ENCODE results near the gene GOLGA6L25. TPM values are rescaled to one million over a fixed set of nuclear protein-coding genes. Genes with fewer than 3 reads are reported as not detected.
"Not testable (repeated sequence)": the region's sequence is repeated elsewhere in the genome, so short reads cannot be mapped to it uniquely, and the experiment has no call there.

GOLGA6L25 gene, protein sequence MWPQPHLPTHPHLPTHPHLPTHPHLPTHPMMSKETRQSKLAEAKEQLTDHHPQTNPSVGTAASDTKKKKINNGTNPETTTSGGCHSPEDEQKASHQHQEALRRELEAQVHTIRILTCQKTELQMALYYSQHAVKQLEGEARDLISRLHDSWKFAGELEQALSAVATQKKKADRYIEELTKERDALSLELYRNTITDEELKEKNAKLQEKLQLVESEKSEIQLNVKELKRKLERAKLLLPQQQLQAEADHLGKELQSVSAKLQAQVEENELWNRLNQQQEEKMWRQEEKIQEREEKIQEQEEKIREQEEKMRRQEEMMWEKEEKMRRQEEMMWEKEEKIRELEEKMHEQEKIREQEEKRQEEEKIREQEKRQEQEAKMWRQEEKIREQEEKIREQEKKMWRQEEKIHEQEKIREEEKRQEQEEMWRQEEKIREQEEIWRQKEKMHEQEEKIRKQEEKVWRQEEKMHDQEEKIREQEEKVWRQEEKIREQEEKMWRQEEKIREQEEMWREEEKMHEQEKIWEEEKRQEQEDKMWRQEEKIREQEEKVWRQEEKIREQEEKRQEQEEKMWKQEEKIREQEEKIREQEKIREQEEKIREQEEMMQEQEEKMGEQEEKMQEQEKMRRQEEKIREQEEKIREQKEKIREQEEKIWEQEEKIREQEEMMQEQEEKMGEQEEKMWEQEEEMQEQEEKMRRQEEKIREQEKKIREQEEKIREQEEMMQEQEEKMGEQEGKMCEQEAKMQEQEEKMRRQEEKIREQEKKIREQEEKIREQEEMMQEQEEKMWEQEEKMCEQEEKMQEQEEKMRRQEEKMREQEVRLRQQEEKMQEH
- total RNA-seq (2021; fragmentation: NEBNext Ultra II Directional; extraction: Animal tissue kit (Norgen Biotek cat#: 25700)), result not detected
- long read RNA-seq, result 0 reads

GRCh38 chr15:28553268-28553667, at the start of gene GOLGA6L25:
Gene GOLGA6L25, plus strand, starts transcription at chr15:28553568. Its CDS starts 61 bp downstream, at chr15:28553629.
- H3K4me1 Mint-ChIP-seq (ENCODE audit: low read depth); H3K36me3 Mint-ChIP-seq (ENCODE audit: low read depth); DNase-seq; H3K4me3 Mint-ChIP-seq; H3K27ac Mint-ChIP-seq; H3K9me3 Mint-ChIP-seq; H3K27me3 Mint-ChIP-seq (ENCODE audit: insufficient read depth): not testable (repeated sequence)

GRCh38 chr15:28508217-28508889, 45.0 kb upstream of the GOLGA6L25 start:
- not testable (repeated sequence) for H3K27ac Mint-ChIP-seq; DNase-seq; H3K27me3 Mint-ChIP-seq (ENCODE audit: insufficient read depth); H3K4me1 Mint-ChIP-seq (ENCODE audit: low read depth); H3K9me3 Mint-ChIP-seq; H3K4me3 Mint-ChIP-seq; H3K36me3 Mint-ChIP-seq (ENCODE audit: low read depth)

- not testable (repeated sequence) for H3K27me3 Mint-ChIP-seq (ENCODE audit: insufficient read depth); H3K27ac Mint-ChIP-seq; H3K4me1 Mint-ChIP-seq (ENCODE audit: low read depth); H3K4me3 Mint-ChIP-seq; DNase-seq; H3K36me3 Mint-ChIP-seq (ENCODE audit: low read depth); H3K9me3 Mint-ChIP-seq
Observed at GRCh38 chr15:28514128-28514527, 39.2 kb upstream of the GOLGA6L25 start.

- not testable (repeated sequence) for H3K36me3 Mint-ChIP-seq (ENCODE audit: low read depth); H3K9me3 Mint-ChIP-seq; H3K4me3 Mint-ChIP-seq; DNase-seq; H3K4me1 Mint-ChIP-seq (ENCODE audit: low read depth); H3K27me3 Mint-ChIP-seq (ENCODE audit: insufficient read depth); H3K27ac Mint-ChIP-seq
Observed at GRCh38 chr15:28515208-28515607, 38.2 kb upstream of the GOLGA6L25 start.

DNA sequence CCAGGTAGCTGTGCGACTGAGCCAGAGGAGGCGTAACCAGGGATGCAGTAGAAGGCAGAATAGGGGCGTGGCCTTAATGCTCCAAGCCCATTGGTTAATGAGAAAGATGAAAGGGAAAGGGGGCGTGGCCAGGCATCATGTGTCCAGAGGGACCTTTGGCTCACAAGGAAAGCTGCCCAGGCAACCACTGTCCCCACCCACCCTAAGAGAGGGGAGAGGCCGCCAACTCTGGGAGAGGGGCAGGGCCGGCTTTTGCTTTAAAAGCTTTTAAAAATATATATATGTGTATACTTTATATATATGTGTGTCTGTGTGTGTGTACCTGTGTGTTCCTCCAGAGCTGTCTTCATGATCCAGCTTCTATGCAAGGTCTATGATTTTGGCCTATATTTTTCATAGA, 20.4 kb upstream of the GOLGA6L25 start, which contains the start of gene GOLGA8G:
TSS of gene GOLGA8G (minus strand) at position 18 of the 400 bp plus-strand sequence. CDS start 62 bp downstream, outside the sequence.
- not testable (repeated sequence) for DNase-seq; H3K36me3 Mint-ChIP-seq (ENCODE audit: low read depth); H3K27ac Mint-ChIP-seq; H3K4me1 Mint-ChIP-seq (ENCODE audit: low read depth); H3K27me3 Mint-ChIP-seq (ENCODE audit: insufficient read depth); H3K4me3 Mint-ChIP-seq; H3K9me3 Mint-ChIP-seq

DNA sequence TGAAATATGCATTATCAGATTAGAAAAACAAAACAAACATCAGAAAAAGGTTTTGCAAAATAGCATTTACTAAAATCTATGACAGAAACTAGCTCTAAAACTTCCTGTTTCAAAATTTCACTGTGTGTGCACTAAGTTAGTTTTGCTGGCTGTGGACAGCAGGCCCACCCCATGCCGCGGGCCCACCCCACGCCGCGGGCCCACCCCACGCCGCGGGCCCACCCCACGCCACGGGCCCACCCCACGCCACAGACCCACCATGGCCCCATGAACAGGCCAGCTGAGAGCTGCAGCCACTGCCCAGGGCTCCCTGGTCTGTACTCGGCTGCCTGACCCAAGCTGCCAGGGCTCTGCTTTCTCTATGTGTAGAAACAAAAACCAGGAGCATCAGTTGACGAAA, 20.0 kb downstream of the GOLGA6L25 start:
- not testable (repeated sequence) for H3K9me3 Mint-ChIP-seq; H3K36me3 Mint-ChIP-seq (ENCODE audit: low read depth); DNase-seq; H3K27ac Mint-ChIP-seq; H3K4me3 Mint-ChIP-seq; H3K4me1 Mint-ChIP-seq (ENCODE audit: low read depth); H3K27me3 Mint-ChIP-seq (ENCODE audit: insufficient read depth)

- not testable (repeated sequence) for H3K27ac Mint-ChIP-seq; H3K27me3 Mint-ChIP-seq (ENCODE audit: insufficient read depth); H3K9me3 Mint-ChIP-seq; H3K4me1 Mint-ChIP-seq (ENCODE audit: low read depth); DNase-seq; H3K36me3 Mint-ChIP-seq (ENCODE audit: low read depth); H3K4me3 Mint-ChIP-seq
Observed at GRCh38 chr15:28588977-28589606, 35.7 kb downstream of the GOLGA6L25 start.

- Mint-ChIP-seq H3K27ac (peak overlapping the region; percentile 86), H3K4me3 (peak overlapping the region; percentile 96)
- H3K27me3 Mint-ChIP-seq (ENCODE audit: insufficient read depth); H3K9me3 Mint-ChIP-seq; H3K36me3 Mint-ChIP-seq (ENCODE audit: low read depth); H3K4me1 Mint-ChIP-seq (ENCODE audit: low read depth): not testable (repeated sequence)
- peak; percentile 0 for DNase-seq
Observed at GRCh38 chr15:28589769-28590168, 36.4 kb downstream of the GOLGA6L25 start.

DNA sequence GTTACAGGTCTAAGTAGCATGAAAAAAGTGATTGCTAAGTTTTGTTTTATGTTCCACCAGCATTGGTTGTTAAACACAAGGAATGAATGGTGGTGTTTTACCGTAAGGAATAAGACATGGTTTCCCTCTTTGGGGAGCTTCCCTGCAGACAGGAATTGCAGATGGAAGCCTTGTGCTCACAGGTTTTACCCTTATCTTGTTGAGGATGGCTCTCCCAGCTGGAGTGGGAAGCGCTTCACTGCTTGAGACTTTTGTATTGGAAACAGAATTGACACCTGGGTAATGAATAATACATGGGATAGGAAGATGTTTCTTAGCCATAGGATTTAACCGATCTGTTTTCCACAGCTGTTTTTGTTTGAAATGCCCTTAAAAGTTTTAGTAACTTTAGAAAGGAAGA, 39.0 kb downstream of the GOLGA6L25 start:
- H3K27ac Mint-ChIP-seq; H3K27me3 Mint-ChIP-seq (ENCODE audit: insufficient read depth); H3K4me1 Mint-ChIP-seq (ENCODE audit: low read depth); H3K9me3 Mint-ChIP-seq; H3K36me3 Mint-ChIP-seq (ENCODE audit: low read depth); H3K4me3 Mint-ChIP-seq; DNase-seq: not testable (repeated sequence)

- not testable (repeated sequence) for H3K36me3 Mint-ChIP-seq (ENCODE audit: low read depth)
Observed at GRCh38 chr15:28593424-28594129, 40.2 kb downstream of the GOLGA6L25 start.

DNA sequence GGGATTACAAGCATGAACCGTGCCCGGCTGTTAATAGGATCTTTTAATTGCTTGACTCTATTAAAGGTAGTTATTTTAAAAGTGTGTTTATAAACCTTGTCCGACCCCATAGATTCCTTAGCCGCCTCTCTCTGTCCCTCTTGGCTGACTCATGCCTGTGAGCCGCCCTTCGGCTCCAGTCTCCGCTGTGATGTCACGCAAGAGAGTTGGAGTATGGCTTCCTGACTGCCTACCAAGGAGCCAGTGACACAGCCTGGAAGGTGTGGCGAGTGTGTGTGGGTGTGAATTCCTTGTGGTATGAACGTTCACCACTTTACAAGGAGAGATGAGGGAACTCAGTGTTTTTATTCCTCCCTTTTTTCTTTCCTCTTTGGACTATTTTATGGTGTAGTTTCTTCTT, 44.1 kb downstream of the GOLGA6L25 start:
- not testable (repeated sequence) for H3K4me1 Mint-ChIP-seq (ENCODE audit: low read depth); H3K36me3 Mint-ChIP-seq (ENCODE audit: low read depth); DNase-seq; H3K27me3 Mint-ChIP-seq (ENCODE audit: insufficient read depth); H3K27ac Mint-ChIP-seq; H3K4me3 Mint-ChIP-seq; H3K9me3 Mint-ChIP-seq

More at GRCh38 chr15:28593424-28594129, 40.2 kb downstream of the GOLGA6L25 start:
- not testable (repeated sequence) for H3K27ac Mint-ChIP-seq; DNase-seq; H3K27me3 Mint-ChIP-seq (ENCODE audit: insufficient read depth); H3K4me1 Mint-ChIP-seq (ENCODE audit: low read depth); H3K4me3 Mint-ChIP-seq; H3K9me3 Mint-ChIP-seq

- not testable (repeated sequence) for H3K27me3 Mint-ChIP-seq (ENCODE audit: insufficient read depth); H3K36me3 Mint-ChIP-seq (ENCODE audit: low read depth); H3K4me1 Mint-ChIP-seq (ENCODE audit: low read depth); H3K9me3 Mint-ChIP-seq; H3K4me3 Mint-ChIP-seq; DNase-seq; H3K27ac Mint-ChIP-seq
Observed at GRCh38 chr15:28598209-28598608, 44.8 kb downstream of the GOLGA6L25 start.

DNA sequence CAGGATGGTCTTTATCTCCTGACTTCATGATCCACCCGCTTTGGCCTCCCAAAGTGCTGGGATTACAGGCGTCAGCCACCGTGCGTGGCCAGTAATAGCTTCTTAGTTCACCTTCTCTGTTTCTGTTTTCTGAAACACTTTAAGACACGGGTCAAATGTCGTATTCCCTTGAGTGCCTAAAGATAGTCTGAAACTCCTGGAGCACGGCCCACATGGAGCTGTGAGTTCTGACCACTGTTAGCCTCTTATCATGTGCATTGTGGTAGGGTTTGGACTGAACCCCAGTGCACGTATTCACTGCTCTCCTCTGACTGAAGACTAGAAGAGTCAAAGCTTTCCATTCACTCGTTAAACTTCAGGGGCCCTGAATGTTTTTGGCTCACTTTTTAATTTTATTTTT, 48.8 kb downstream of the GOLGA6L25 start:
- DNase-seq; H3K27ac Mint-ChIP-seq; H3K4me3 Mint-ChIP-seq; H3K36me3 Mint-ChIP-seq (ENCODE audit: low read depth); H3K4me1 Mint-ChIP-seq (ENCODE audit: low read depth); H3K27me3 Mint-ChIP-seq (ENCODE audit: insufficient read depth); H3K9me3 Mint-ChIP-seq: not testable (repeated sequence)

Measured in HFFc6 (cell line).